GM19438 (cell line): Measurements from ENCODE around the gene RIC8B.

Source experiments
- ATAC-seq: cut with Tn5 transposase; IDR thresholded peaks from one replicate; pipeline ENCODE4 v1.9.1; 2021; ENCODE audit warnings: low read depth; ENCODE audit not compliant: unreplicated experiment

Gene RIC8B

DNA sequence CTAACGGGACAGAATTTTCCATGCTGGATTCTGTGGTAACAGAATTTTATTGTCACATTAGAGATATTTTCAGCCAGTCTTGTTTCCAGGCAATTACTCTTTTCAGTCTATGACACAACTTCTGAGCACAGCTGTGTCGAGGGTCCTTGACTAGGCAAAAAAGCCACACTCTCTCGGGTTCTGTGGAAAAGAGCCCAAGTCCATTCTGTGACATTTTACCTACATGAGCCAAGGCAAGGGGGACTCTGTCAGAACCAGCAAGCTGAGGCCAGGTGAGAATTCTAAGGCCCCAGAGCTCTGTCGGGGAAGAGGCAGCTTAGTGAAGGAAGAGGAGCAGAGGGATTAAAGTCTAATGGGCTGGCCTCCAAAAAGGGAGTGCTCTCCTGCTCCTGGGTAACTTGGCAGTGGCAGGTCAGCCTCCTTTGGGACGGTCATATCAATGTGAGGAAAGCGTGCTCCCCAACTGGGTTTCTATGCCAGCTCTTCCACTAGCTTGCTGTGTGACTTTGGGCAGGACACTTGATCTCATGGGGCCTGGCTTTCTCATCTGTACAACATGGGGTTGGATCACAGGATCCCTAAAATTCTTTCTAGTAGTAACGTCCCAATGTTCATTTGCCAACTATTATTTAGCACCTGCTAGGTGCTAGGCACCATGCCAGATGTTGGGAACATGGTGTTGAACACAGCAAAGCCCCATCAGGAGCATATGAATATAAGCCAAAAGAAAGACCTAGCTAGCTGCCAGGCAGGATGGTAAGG lies 16.0 kb upstream of the RIC8B start:
- ATAC-seq = no peak

DNA sequence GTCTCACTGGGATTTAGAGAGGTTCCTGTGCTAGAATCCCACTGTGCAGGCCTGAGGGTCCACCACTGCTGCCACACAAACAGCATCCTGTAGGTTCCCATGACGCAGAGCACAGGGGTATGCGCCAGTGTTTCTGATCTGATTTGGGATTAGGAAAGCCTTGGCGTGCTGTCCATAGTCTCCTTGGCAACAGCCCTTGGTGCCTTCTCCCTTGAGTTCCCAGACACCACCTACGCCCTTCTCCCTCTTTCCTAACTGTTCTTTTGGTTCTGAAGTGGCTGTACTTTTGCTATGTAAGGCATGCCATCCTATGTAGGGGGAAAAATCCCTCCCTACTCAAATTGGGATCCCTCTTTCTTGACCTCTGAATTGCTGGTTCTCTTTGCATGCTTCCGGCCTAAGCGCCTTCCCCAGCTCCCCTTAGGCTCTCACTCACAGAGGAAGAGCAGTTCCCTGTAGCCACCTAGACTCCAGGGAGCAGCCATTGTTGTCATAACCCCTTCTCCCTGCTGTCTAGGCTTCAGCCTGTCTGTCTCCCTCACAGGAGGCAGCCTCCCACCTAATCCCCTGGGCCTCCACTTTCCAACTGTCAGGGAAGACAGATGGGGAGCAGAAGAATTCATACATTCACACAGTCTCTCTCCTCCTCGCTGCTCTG lies 14.8 kb upstream of the RIC8B start:
- peak; percentile 35 for ATAC-seq

DNA sequence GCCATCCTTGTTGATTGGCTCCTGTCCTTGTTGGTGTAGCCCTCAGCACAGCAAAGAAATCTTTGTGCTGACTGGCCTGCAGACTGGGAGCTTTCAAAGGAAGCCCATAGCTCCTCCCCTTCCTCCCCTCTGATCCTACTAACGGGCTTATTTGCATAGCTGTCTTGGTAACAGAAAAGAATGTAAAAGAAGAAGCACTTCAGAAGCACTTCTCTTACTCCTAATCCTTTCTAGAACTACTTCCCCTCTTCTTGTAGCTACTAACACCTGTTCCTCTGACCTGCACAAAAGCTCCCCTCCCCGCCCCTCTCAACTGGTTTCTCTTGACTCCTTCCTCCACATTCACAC lies 14.3 kb upstream of the RIC8B start:
- ATAC-seq = peak; percentile 99

DNA sequence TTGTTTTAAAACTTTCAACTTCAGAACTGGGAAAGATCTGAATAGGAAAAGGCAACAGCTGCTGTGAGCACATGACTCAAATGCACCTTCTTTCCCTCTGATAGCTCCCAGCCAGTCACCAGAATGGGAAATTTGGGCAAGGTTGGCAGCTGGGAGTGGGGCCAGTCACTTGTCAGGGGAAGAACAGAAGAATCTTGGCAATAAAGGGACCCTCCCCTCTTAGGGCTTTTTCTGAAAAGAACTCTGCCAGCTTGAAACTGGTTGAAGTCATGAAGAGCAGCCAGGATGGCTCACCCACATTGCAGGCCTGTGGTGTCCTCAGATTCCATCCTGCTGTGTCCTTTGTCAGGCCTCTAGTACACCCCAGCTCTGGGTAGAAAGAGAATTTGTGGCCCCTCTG lies 10.3 kb upstream of the RIC8B start:
- ATAC-seq = no peak

DNA sequence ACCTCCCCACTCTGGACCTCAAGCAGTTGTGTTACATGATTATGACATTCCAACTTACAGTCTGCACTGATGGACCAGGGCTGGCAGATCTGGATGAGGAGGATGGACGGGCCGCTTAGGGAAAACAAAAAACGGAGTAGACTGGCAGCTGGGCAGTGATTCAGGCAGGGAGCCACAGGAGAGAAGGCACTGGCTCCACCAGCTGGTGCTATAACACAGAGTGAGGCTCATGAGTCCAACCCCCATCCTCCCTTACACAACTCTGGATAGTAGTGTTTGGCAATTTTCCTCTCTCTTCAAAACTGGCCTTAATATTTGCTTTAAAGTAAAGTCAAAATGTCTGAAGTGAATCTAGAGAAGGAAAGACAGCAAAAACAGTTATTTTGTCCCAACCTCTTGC lies 9.7 kb upstream of the RIC8B start:
- no peak for ATAC-seq

DNA sequence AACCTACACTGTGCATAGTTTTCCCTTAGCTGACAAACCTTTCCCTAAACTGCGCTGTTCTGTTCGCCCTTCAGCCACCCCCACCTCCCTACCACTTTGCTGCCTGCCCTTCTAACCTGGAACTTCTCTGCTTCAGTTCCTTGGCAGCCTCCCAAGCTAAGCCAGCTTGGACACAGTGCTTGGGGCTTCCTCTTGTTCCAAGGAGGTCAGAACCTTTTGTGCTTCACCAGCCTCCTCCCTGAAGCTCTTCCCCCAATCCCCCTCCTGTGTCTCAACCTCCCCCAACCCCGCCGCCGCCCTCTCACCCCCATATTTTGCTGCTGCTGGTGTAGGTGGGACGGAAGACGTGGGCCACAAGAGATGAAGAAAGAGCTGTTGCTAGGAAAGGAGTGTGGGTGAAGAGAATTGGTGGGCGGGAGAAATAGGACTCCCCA lies 8.1 kb upstream of the RIC8B start:
- ATAC-seq = no peak

DNA sequence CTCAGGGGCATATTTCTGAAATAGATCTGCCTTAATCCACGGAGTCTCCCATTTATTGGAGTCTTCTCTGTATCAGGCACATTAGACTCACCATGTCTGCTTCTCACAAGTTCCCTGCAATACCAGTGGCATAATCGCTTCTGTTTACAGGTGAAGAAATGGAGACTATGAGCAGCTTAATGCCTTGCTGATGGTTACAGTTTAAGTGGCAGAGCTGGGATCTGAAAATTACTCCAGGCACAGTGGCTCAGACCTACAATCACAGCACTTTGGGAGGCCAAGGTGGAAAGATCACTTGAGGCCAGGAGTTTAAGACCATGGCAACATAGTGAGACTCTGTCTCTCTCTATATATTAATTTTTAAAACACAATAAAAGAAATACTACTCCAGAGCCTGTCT lies 7.3 kb upstream of the RIC8B start:
- ATAC-seq = no peak

DNA sequence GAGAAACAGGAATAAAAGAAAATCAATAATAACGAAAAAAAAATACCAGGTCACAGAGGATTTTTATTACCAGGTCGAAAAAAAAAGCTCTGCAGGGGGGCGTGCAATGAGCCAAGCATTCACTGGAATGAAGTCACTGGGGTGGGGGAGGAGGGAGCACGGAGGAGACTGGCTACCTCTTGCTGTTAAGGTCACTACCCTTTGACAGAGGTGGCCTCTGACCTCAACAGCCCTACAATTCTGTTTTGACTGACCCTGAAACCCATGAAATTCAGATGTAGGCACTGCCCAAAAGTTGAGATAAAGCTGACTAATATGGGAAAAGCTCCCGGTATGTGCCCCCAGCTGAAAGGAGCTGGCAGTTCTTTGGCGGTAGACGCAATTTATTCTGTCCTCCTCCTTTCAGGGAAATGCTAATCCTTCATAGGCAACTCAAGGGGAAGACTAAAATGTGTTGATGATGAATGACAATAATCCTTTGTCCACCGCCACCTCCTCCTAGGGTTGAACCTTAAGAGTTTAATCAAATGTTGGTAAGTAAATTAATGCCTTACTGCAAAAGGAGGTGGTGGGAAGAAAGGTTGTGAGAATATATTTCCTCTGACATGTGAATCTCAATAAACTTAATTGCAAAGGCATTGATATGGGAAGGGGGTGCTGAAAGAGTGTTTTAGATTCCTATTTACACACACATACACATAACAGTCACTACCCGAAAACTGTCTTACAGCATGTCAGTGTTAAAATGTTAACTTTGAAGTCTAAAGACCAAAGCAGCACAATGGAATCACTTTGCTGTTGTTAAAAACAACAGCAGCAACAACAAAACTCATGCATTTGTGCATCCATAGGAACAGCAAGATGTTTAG lies 6.3 kb upstream of the RIC8B start:
- ATAC-seq = no peak

DNA sequence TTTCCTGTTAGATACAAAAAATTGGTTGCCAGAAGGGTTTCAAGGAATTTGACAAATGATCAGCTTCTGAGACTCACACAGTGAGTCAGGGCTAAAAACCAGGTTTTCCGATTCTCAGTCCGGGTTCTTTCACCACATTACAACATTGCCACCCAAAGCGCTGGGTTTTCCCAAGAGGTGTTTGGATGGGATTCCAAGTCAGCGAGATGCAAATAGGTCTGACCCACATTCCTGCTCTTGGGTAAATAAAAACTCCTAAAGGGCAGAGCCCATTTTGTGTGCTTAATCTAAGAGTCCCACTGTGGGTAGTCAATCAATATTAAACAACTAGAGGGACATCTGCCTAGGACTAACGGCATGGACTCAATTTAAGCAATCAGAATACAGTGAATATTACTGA lies 5.4 kb upstream of the RIC8B start:
- ATAC-seq = no peak

DNA sequence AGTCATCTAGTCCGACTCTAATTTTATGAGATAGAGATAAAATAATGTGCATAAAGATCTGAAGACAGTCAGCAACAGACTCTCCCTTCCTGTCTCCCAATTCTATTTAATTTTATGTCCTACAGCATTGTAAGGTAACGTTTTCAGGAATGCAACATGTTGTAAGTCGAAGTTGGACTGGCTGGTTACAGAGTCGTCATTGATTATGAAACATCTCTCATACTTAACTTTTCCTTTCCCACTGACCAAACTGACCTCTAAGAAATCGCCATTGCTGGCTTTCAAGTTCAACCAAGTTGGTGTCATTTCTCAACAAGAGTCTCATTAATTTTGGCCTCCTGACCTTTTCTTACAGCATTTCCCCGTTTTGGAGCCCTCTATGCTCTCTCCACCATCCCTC lies 4.9 kb upstream of the RIC8B start:
- ATAC-seq = no peak

DNA sequence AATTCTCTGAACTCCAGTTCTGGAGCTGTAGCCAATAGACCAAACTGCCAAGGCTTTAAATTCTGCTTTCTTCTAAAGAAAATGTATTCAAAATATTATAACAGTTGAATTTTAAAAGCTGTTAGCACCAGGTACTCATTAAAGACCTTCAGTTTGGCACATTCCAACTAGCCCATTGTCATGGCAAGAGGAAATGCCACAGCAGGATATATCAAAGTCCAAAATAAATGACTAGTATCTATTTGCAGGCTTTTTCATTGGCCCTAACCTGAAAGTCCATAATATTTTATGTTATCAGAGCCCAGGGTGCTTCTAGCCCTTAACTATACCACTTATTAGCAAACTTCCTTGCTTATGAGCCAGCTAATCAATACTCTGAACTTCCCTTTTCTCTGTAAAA lies 3.1 kb upstream of the RIC8B start:
- no peak for ATAC-seq

DNA sequence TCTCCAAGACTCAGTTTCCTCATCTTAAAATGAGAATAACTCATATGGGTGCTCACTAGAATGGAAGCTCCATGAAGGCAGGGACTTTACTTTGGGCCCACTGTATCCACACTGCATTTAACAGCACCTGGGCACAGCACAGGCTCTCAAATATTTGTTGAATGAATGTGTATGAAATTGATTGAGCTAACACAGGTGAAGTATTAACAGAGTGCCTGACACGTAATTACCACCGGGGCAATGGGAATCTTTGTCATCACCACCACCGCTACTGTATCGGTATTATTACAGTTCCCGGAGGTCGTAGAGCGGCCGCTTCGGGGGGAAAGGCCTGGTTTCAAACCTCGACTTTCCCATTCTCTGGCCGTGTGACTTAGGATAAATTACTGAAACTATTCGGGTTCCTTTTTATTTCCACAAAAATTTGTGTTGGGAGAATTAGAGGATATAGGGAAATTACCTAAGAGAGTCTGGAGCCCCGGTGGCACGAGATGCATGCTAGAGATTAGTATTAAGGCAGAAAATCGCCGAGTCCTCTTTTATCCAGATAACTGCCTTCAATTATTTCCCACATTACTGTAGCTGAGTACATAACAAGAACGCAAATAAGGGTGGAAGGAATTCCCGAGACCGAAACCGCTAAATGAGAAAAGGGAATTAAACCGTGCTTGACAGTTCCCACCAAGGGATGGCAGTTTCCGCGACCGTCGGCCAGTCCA lies 1.0 kb upstream of the RIC8B start:
- ATAC-seq = no peak

DNA sequence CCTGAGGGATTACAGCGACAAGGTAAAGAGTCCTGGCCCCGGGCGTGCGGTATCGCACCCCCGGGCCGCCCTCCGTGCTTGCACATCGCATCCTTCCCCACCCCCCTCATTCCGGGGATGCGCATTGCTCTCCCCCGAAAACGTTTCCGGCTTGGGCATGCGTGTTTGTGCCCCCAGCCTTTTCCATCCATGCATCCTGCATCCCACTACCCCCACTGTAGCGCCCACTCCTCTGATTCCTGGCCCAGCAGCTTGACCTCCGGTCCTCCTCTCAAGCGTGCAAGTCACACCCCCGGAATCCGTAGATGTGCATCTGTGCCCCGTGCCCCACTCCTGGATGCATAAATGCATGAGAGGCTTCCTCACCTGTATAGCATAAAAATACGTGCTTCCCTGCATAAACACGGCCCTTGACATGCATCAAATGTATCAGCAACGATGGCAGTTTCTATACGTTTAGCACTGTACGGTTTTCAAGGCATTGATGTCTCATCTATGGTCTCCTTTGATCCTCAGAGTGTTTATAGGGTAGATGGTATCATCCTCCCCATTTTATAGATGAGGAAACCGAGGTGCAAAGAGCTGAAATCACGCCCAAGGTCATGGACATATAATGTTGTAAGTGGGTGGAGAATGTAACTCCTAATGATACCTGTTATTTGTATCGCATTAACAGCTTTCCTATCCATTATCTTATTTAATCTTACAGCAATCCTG lies 484 bp downstream of the RIC8B start:
- no peak for ATAC-seq

DNA sequence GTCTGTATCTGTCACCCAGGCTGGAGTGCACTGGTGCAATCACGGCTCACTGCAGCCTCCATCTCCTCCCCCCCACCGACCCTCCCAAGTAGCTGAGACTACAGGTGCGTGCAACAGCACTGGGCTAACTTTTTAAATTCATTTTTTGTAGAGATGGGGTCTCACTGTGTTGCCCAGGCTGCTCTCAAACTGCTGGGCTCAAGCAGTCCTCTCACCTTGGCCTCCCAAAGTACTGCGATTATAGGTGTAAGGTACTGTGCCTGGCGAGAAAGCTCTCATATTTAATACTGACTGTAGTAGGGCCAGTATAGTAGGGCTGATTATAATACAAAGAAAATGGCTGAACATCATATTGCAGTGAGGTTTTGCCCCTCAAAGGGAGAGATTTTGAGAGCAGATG lies 2.4 kb downstream of the RIC8B start:
- no peak for ATAC-seq

DNA sequence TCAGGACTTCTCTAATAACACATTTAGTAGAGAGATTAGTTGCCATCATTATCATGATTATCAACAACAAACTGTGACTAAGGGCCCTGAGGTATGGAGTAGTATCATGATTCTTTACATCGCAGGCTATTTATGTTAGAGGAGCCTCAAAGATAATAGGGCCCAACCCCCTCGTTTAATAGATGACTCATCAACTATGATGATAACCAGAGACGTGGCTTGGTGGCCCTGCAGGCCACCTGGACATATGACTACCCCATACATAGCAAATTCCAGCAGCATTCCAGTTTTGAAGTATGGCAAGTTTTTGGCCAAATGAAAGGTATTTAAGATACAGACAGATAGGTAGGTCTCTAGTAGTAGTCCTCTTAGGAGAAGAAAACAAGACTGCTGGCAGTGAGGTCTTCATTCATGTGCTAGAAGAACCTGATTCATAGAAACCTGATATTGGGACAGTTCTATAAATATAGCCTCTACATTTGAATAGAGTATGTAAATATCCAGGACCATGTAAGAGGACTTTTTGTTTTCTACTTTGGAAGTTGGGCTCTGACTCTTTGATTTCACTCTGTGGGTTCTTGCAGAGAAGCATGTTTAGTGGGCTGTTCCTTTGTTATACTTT lies 5.6 kb downstream of the RIC8B start:
- ATAC-seq = no peak

DNA sequence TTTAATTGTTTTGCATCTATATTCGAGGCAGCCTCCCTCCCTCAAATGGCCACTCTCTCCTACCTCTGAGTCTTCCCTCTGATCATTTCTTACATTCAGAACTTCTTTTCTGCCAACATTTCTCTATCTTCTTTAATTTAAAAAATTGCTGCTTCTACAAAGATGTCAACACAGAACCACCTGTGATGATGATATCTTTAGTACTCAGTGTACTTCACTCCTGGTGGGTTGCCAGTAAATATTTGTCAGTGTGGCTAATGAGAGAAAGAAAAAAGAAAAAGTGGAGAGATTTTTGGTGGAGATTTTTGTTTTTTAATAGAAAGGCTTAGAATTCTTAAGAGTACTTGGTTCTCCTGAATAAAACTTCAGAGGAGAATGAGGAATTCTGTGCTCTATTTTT lies 8.1 kb downstream of the RIC8B start:
- no peak for ATAC-seq

DNA sequence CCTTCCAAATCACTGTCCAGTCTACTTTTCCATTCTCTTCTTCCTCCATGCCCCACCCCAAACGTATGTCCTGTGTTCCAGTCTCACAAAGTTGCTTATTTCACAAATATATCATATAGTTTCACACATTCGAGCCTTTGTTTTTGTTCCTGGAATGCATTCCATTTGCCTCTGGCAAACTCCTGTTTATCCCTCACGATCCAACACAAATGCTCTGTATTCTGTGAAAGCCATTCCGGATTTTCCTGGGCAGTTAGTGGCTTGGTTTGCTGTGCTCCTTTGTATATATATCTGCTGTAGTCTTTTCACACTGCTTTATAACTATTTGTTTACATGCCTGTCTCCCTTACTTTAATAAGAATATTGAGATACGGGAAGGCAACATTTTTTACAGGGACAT lies 9.0 kb downstream of the RIC8B start:
- ATAC-seq = no peak

DNA sequence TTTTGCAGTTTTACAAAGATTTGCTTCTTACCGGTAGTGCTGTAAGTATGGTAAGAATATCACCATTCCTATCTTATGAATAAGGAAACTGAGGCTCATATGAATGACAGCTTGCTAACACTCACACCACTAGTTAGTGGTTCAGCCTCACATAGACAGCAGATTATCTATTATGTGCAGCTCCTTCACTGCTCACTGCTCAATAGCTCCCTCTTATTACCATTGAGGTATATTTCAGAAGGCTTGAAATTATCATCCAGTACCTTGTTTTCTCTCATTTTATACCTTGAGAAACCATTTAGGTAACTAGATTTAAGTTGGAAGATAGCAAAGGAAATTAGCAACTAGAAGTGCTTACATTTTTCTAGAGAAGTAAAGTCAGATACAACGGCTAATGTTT lies 15.5 kb downstream of the RIC8B start:
- no peak for ATAC-seq

DNA sequence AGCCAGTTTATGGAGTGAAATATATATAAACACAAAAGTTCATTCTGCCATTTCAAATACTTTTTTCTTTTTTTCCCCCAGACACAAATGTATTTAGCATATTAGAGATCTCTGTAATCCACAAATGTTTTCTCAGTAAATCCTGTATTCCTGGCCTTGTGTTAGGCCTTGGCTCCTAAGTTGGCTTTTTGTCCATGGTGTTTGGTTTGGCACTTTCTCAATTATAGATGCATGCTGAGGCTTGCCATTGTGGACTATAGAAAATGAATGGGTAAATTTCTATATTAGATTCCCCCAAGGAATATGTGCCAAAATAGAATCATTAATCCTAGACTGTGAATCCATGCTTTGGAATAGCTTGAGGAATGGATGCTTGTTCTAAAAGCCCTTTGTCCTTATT lies 17.0 kb downstream of the RIC8B start:
- no peak for ATAC-seq

DNA sequence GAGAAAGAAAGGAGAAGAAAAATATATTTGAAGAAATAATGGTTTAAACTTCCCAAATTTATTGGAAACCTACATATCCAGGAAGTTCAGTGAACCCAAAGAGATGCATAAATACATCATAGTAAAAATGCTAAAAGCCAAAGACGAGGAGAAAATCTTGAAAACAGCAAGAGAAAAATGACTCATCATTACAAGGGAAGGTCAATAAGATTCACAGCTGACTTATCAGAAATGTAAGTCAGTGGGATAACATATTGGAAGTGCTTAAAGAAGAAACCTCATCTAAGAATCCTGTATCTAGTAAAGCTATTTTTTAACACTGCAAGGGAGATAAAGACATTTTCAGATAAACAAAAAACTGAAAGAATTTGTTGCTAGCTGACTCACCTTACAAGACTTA lies 19.9 kb downstream of the RIC8B start:
- ATAC-seq = no peak
